SJSA1 (cell line): Measurements from ENCODE around the gene ZBTB7C. TPM values are rescaled to one million over a fixed set of nuclear protein-coding genes. Genes with fewer than 3 reads are reported as not detected.

ENCODE experiments used
- DNase-seq, 2 experiments: peaks; one replicate each; pipeline ENCODE4 v3.0.0-alpha.2; 2015 to 2020; ENCODE audit warnings: low spot score in 2 of 2, low read depth in 1 of 2
- H3K27ac ChIP-seq: fragments of 250-450 bp; sonication (Bioruptor Pico); 2 replicates; pipeline ENCODE4 v1.5.1; 2020; ENCODE audit warnings: mild to moderate bottlenecking, moderate library complexity
- H3K27me3 ChIP-seq: fragments of 250-450 bp; sonication (Bioruptor Pico); replicated peaks from 2 replicates; pipeline ENCODE4 v1.5.1; 2020; ENCODE audit warnings: mild to moderate bottlenecking, moderate library complexity
- H3K36me3 ChIP-seq: fragments of 250-450 bp; sonication (Bioruptor Pico); 2 replicates; pipeline ENCODE4 v1.5.1; 2020; ENCODE audit warnings: mild to moderate bottlenecking
- H3K4me1 ChIP-seq: fragments of 250-450 bp; sonication (Bioruptor Pico); replicated peaks from 2 replicates; pipeline ENCODE4 v1.6.1; 2021; ENCODE audit warnings: mild to moderate bottlenecking
- H3K4me3 ChIP-seq: fragments of 250-450 bp; sonication (Bioruptor Pico); 2 replicates; pipeline ENCODE4 v1.5.1; 2020; ENCODE audit warnings: mild to moderate bottlenecking
- H3K9me3 ChIP-seq: fragments of 250-450 bp; sonication (Bioruptor Pico); replicated peaks from 2 replicates; pipeline ENCODE4 v1.5.1; 2020; ENCODE audit warnings: mild to moderate bottlenecking
- total RNA-seq: library from RNA; depleted of rRNA; stranded (reverse); fragments of >200 nt; shearing (Covaris generic); gene quantifications from 2 replicates; pipeline ENCODE4 v1.2.3, GENCODE V29; 2014

ZBTB7C gene
- total RNA-seq, 1 experiment from 2014 or later: 0.50 TPM

DNA sequence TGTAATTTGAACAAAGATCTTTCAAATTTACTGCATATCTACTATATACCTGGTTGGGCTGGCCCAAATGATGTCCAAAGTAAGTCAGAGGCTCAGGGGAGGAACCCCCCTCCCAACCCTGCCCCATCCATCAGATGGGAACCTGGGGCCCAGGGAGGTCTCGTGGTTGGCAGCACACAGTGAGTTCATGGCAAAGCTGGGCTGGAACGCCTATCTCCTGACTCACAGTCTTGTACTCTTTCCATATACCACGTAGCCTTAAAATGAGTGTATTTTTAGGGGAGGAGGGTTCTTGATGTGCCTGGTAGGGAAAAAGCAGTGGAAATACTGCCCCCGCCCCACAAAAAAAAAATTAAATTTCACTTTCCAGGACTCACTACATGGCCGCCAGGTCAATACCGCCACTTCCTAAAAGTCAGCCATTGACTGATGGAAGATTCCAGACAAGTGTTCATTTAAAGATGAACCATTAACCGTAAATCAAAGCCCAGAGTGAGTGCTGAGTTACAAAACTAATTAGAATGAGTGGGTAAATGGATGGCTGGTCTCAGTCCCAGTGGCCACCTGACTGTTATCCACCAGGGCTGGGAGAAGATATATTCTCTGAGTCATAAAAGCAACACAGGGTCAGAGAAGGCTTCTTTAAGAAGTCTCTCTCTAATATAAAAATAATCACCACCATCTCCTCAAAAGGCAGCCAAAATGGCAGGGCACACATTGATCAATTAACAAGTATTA lies 80.5 kb downstream of the ZBTB7C start:
- no peaks in the 10 kb centered on the region for H3K9me3 ChIP-seq
- H3K27ac ChIP-seq: no peak overlapping the region
- H3K27me3 ChIP-seq: no peaks in the 10 kb centered on the region
- peak in 1 of 2 experiments; percentile 23 for DNase-seq
- H3K4me3 ChIP-seq: no peak overlapping the region
- no peaks in the 10 kb centered on the region for H3K36me3 ChIP-seq
- peaks cover 42% of the 10 kb centered on the region for H3K4me1 ChIP-seq

DNA sequence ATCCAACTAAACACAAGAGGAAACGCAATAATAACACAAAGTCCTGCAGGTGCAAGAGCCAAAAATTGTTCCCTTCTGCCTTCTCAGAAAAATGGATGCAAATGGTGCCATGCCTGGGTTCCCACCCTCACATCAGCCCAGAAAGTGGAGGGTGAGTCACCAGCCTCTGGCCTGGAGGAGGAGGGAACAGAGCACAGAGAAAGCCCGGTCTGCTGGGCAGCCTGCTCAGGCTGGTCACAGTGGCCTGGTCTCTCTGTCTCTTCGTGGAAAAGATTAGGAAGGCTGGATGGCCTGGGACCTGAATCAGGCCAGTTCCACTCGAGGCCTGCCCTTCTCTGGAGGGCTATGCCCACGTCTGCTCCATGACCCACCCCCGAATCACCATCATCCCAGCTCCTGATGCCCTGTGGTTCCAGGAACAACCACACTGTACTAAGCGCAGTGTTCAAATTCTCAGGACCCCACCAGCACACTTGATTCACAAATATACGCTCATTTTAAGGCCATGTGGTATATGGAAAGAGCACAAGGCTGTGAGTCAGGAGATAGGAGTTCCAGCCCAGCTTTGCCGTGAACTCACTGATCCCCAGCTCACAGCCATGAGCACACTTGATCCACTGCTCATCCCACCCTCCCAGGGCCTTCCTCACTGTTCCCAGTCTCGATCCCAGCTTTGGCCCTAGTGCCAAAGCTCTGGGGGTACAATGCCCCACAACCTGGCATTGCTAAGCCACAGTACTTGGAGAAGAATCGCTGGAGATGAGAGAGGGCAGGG lies 82.1 kb downstream of the ZBTB7C start:
- Histone ChIP-seq H3K4me1 (peaks cover 49% of the 10 kb centered on the region), H3K27me3 (no peaks in the 10 kb centered on the region), H3K27ac (peak overlapping the region; percentile 29), H3K9me3 (no peaks in the 10 kb centered on the region), H3K4me3 (no peak overlapping the region), H3K36me3 (no peaks in the 10 kb centered on the region)
- peak; percentile 54 to 68 for DNase-seq

- peaks cover 61% of the 10 kb centered on the region for H3K4me1 ChIP-seq
- no peak overlapping the region for H3K27ac ChIP-seq
- H3K9me3 ChIP-seq: no peaks in the 10 kb centered on the region
- DNase-seq: no peak
- no peak overlapping the region for H3K4me3 ChIP-seq
- no peaks in the 10 kb centered on the region for H3K27me3 ChIP-seq
- no peaks in the 10 kb centered on the region for H3K36me3 ChIP-seq
These were observed 84.0 kb downstream of the ZBTB7C start for GRCh38 chr18:48325115-48325665.

- DNase-seq: no peak
- Histone ChIP-seq H3K4me1 (peaks cover 61% of the 10 kb centered on the region), H3K27ac (no peak overlapping the region), H3K9me3 (no peaks in the 10 kb centered on the region), H3K27me3 (no peaks in the 10 kb centered on the region), H3K36me3 (no peaks in the 10 kb centered on the region), H3K4me3 (no peak overlapping the region)
These were observed 84.5 kb downstream of the ZBTB7C start for GRCh38 chr18:48324651-48325050.

DNA sequence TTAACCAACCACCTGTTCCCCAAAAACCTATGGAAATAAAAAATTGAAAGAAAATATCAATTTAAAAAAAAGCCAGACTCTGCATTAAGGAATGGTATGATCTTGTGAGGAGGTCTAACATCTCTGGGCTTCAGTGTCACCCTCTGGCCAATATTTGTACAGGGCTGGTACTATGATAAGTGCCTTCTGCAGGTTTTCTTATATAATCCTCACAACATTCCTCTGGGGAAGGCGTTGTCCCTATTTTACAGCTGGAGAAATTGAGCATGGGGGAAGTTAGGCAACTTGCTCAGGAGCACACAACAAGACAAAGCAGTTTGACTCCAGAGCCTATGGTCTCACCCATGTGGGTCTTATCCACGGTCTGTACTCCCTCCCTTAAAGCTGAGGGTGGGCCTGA lies 86.0 kb downstream of the ZBTB7C start:
- Histone ChIP-seq H3K4me3 (no peak overlapping the region), H3K4me1 (peaks cover 61% of the 10 kb centered on the region)

GRCh38 chr18:48321536-48321935 lies 87.6 kb downstream of the ZBTB7C start:
- Histone ChIP-seq H3K27me3 (no peaks in the 10 kb centered on the region), H3K9me3 (no peaks in the 10 kb centered on the region), H3K27ac (no peak overlapping the region), H3K36me3 (no peaks in the 10 kb centered on the region), H3K4me3 (no peak overlapping the region), H3K4me1 (peaks cover 52% of the 10 kb centered on the region)
- DNase-seq: no peak

More for the DNA sequence above, 86.0 kb downstream of the ZBTB7C start:
- no peak overlapping the region; the same call in 1 of the 2 replicates for H3K27ac ChIP-seq
- no peaks in the 10 kb centered on the region for H3K9me3 ChIP-seq
- no peaks in the 10 kb centered on the region for H3K36me3 ChIP-seq
- no peak for DNase-seq
- H3K27me3 ChIP-seq: no peaks in the 10 kb centered on the region

GRCh38 chr18:48321121-48321520 lies 88.1 kb downstream of the ZBTB7C start:
- H3K27ac ChIP-seq: peak overlapping the region; percentile 90
- no peaks in the 10 kb centered on the region for H3K9me3 ChIP-seq
- H3K4me3 ChIP-seq: no peak overlapping the region
- peaks cover 48% of the 10 kb centered on the region for H3K4me1 ChIP-seq
- DNase-seq: no peak
- no peaks in the 10 kb centered on the region for H3K27me3 ChIP-seq
- no peaks in the 10 kb centered on the region for H3K36me3 ChIP-seq

DNA sequence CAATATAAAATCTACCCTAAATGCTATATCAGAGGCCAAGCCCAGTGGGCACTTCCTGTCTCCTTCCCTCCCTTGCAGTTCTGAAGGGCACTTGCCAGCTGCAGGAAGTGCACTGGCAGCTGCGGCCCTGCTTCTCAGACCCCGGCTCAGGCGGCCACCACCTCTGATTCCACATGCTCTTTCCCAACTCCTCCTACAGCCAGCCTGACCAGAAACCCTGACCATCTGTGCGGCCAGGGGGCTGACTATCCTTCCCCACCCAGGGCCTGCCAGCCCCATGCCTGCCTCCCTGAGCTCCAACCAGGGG lies 88.6 kb downstream of the ZBTB7C start:
- no peaks in the 10 kb centered on the region for H3K9me3 ChIP-seq
- H3K36me3 ChIP-seq: no peaks in the 10 kb centered on the region
- no peak for DNase-seq
- H3K4me3 ChIP-seq: no peak overlapping the region
- no peaks in the 10 kb centered on the region for H3K27me3 ChIP-seq
- H3K4me1 ChIP-seq: peaks cover 47% of the 10 kb centered on the region
- peak overlapping the region; percentile 90 for H3K27ac ChIP-seq

- H3K27ac ChIP-seq: peak overlapping the region; percentile 90
- DNase-seq: peak; percentile 56 to 86
These were observed 89.2 kb downstream of the ZBTB7C start for GRCh38 chr18:48319801-48320638.

GRCh38 chr18:48318436-48318835 lies 90.7 kb downstream of the ZBTB7C start:
- H3K4me3 ChIP-seq: no peak overlapping the region
- no peaks in the 10 kb centered on the region for H3K27me3 ChIP-seq
- H3K27ac ChIP-seq: no peak overlapping the region
- H3K4me1 ChIP-seq: peaks cover 54% of the 10 kb centered on the region
- H3K9me3 ChIP-seq: no peaks in the 10 kb centered on the region
- DNase-seq: no peak
- no peaks in the 10 kb centered on the region for H3K36me3 ChIP-seq

More at GRCh38 chr18:48319801-48320638, 89.2 kb downstream of the ZBTB7C start:
- no peaks in the 10 kb centered on the region for H3K9me3 ChIP-seq
- peaks cover 47% of the 10 kb centered on the region for H3K4me1 ChIP-seq
- no peaks in the 10 kb centered on the region for H3K36me3 ChIP-seq
- H3K4me3 ChIP-seq: no peak overlapping the region
- H3K27me3 ChIP-seq: no peaks in the 10 kb centered on the region

DNA sequence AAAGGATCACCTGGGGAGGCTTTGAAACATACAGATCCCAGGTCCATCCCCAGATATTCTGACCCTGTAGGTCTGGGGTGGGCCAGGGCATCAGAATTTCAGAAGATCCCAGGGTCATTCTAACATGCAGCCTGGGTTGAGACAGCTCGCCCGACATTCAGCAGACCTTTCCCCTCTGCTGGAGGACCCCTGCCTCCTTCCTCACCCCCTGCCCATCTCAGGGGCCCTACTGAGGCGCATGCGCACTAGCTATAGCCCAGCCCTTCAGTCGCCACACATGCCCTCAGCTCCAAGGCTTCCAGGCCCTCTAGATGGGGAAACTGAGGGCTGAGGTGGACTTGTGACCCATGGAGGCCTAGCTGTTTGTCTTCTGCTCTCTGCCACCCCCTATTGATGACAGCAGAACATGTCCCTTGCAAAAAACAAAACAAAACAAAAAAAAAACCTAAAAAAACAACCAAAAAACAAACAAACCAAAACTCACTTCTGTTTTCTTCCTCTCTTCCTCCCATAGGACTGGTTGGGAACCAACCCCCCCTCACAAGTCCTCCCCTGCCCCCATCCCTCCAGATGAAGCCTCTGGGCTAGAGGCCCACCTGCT lies 91.3 kb downstream of the ZBTB7C start:
- Histone ChIP-seq H3K4me1 (peaks cover 54% of the 10 kb centered on the region), H3K27ac (no peak overlapping the region), H3K9me3 (no peaks in the 10 kb centered on the region), H3K36me3 (no peaks in the 10 kb centered on the region), H3K4me3 (no peak overlapping the region), H3K27me3 (no peaks in the 10 kb centered on the region)
- DNase-seq: no peak

DNA sequence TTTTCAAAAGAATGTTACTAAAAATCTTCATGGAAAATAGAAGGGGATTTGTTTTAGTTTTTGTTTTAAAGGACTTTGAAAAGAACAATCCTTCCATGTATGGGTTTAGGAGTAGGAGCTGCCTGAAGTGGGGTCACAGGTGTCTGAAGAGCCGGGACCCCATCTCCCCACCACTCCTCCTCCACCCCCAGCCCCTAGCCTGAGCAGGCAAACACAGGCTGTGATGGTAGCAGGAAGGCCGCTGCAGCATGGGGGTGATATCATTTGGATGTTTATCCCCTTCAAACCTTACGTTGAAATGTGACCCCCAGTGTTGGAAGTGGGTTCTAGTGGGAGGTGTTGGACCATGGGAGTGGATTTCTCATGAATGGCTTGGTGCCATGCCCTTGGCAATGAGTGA lies 93.0 kb downstream of the ZBTB7C start:
- H3K27me3 ChIP-seq: no peaks in the 10 kb centered on the region
- H3K4me3 ChIP-seq: no peak overlapping the region
- DNase-seq: no peak
- no peak overlapping the region for H3K27ac ChIP-seq
- no peaks in the 10 kb centered on the region for H3K36me3 ChIP-seq
- H3K4me1 ChIP-seq: peaks cover 41% of the 10 kb centered on the region
- no peaks in the 10 kb centered on the region for H3K9me3 ChIP-seq

- H3K27ac ChIP-seq: no peak overlapping the region
- H3K36me3 ChIP-seq: no peaks in the 10 kb centered on the region
- peaks cover 26% of the 10 kb centered on the region for H3K4me1 ChIP-seq
- no peak overlapping the region for H3K4me3 ChIP-seq
- DNase-seq: no peak
- no peaks in the 10 kb centered on the region for H3K9me3 ChIP-seq
- H3K27me3 ChIP-seq: no peaks in the 10 kb centered on the region
These were observed 94.5 kb downstream of the ZBTB7C start for GRCh38 chr18:48314690-48315089.
